WI38 (cell line): ENCODE measurements around the gene TOMM7.
"Not testable (repeated sequence)": the region's sequence is repeated elsewhere in the genome, so short reads cannot be mapped to it uniquely, and the experiment has no call there.

Experiments
- H3K4me3 ChIP-seq: 2 replicates; pipeline ENCODE4 v1.5.1; 2011; ENCODE audit warnings: low read depth, mild to moderate bottlenecking, control low read depth, low read length
- TF ChIP-seq, protein P1 (sequence below): IDR thresholded peaks from 2 replicates; pipeline ENCODE4 v1.5.1; 2012; ENCODE audit warnings: low read depth, mild to moderate bottlenecking, control low read depth, low read length

TOMM7 gene

GRCh38 chr7:22843681-22844309 lies 21.1 kb upstream of the TOMM7 start:
- H3K4me3 ChIP-seq, result no peak overlapping the region
- TF ChIP-seq, protein P1, sequence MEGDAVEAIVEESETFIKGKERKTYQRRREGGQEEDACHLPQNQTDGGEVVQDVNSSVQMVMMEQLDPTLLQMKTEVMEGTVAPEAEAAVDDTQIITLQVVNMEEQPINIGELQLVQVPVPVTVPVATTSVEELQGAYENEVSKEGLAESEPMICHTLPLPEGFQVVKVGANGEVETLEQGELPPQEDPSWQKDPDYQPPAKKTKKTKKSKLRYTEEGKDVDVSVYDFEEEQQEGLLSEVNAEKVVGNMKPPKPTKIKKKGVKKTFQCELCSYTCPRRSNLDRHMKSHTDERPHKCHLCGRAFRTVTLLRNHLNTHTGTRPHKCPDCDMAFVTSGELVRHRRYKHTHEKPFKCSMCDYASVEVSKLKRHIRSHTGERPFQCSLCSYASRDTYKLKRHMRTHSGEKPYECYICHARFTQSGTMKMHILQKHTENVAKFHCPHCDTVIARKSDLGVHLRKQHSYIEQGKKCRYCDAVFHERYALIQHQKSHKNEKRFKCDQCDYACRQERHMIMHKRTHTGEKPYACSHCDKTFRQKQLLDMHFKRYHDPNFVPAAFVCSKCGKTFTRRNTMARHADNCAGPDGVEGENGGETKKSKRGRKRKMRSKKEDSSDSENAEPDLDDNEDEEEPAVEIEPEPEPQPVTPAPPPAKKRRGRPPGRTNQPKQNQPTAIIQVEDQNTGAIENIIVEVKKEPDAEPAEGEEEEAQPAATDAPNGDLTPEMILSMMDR, result no peak

GRCh38 chr7:22842973-22843372 lies 20.3 kb upstream of the TOMM7 start:
- no peak overlapping the region for H3K4me3 ChIP-seq
- TF ChIP-seq, protein P1, result no peak

GRCh38 chr7:22842383-22842941 lies 19.8 kb upstream of the TOMM7 start:
- no peak overlapping the region for H3K4me3 ChIP-seq
- TF ChIP-seq, protein P1, result no peak

- H3K4me3 ChIP-seq, result no peak overlapping the region
These were observed 19.3 kb upstream of the TOMM7 start for GRCh38 chr7:22841954-22842353.

GRCh38 chr7:22837308-22837707 lies 14.7 kb upstream of the TOMM7 start:
- no peak overlapping the region for H3K4me3 ChIP-seq
- TF ChIP-seq, protein P1, result no peak

More at GRCh38 chr7:22841954-22842353, 19.3 kb upstream of the TOMM7 start:
- TF ChIP-seq, protein P1, result no peak

- not testable (repeated sequence) for H3K4me3 ChIP-seq
These were observed 13.9 kb upstream of the TOMM7 start for GRCh38 chr7:22836506-22836905.

DNA sequence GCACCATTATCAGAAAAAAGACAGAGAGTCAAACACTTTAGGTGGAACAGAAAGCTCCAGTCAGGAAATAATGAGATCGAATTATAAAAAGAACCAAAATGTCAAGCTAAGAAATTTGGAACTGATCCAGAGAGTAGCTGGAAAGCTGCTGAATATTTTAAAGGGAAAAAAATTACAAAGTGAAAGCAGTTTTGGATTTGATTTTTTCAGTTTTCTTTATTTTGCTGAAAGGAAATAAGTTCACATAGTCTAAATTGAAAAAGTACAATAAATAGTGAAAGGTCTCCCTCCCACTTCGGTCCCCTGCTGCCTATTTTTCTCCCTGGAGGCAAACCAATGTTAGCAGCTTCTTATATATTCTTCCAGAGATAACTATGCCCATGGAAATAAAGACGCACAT lies 11.3 kb upstream of the TOMM7 start:
- H3K4me3 ChIP-seq, result no peak overlapping the region
- TF ChIP-seq, protein P1, result no peak
